PC-9 (cell line): Measurements from ENCODE around the gene LY6G6D. TPM values are rescaled to one million over a fixed set of nuclear protein-coding genes. Genes with fewer than 3 reads are reported as not detected.
A peak's percentile ranks its signal among the peaks of the same experiment; 100 is the strongest.

Source experiments
- BruUV-seq: library from RNA; stranded (reverse); fragments of 400-500 nt; replicated peaks from 2 replicates; lab custom pipeline; 2021; lab: Mats Ljungman, UMichigan
- CTCF ChIA-PET: fragments of 300-600 bp; sonication (Branson Sonifier 250); formaldehyde crosslinking; loops from one replicate; lab custom pipeline; 2022; ENCODE audit warnings: antibody characterized with exemption; lab: Charles Lee
- POLR2A ChIA-PET: fragments of 300-600 bp; sonication (Branson Sonifier 250); formaldehyde crosslinking; loops from one replicate; lab custom pipeline; 2022; ENCODE audit warnings: antibody characterized with exemption; ENCODE audit not compliant: unreplicated experiment; lab: Charles Lee
- DNase-seq, 2 experiments: peaks; one replicate each; pipeline versions ENCODE4 v3.0.0 to v3.0.0-alpha.2; 2015 to 2022; ENCODE audit warnings: mixed read lengths in 1 of 2
- H2AFZ ChIP-seq: fragments of 200-600 bp; sonication (generic); 2 replicates; pipeline ENCODE4 v1.8.1; 2017; ENCODE audit warnings: antibody characterized with exemption
- H3F3A ChIP-seq: fragments of 200-600 bp; sonication (generic); 2 replicates; pipeline ENCODE4 v1.8.1; 2017; ENCODE audit warnings: antibody characterized with exemption, mild to moderate bottlenecking, low read depth; ENCODE audit not compliant: insufficient read depth
- H3K27ac ChIP-seq: fragments of 200-600 bp; sonication (generic); 2 replicates; pipeline ENCODE4 v1.6.1; 2016; ENCODE audit warnings: mixed run types
- H3K27me3 ChIP-seq: fragments of 200-600 bp; sonication (generic); 2 replicates; pipeline ENCODE4 v1.6.1; 2016; ENCODE audit warnings: low read depth, mixed run types; ENCODE audit not compliant: insufficient read depth
- H3K36me3 ChIP-seq: fragments of 200-600 bp; sonication (generic); 2 replicates; pipeline ENCODE4 v1.6.1; 2016; ENCODE audit warnings: low read depth, mixed run types
- H3K4me1 ChIP-seq: fragments of 200-600 bp; sonication (generic); replicated peaks from 2 replicates; pipeline ENCODE4 v1.6.1; 2016; ENCODE audit warnings: mixed run types; ENCODE audit not compliant: insufficient read depth
- H3K4me2 ChIP-seq: fragments of 200-600 bp; sonication (generic); 2 replicates; pipeline ENCODE4 v1.6.1; 2017; ENCODE audit warnings: mixed run types
- H3K4me3 ChIP-seq: fragments of 200-600 bp; sonication (generic); 2 replicates; pipeline ENCODE4 v1.6.1; 2016; ENCODE audit warnings: mixed run types
- H3K79me2 ChIP-seq: fragments of 200-600 bp; sonication (generic); 2 replicates; pipeline ENCODE4 v1.6.1; 2017; ENCODE audit warnings: low read depth, mixed run types
- H3K9me2 ChIP-seq: fragments of 200-600 bp; sonication (generic); 2 replicates; pipeline ENCODE4 v1.8.1; 2017; ENCODE audit warnings: mild to moderate bottlenecking; ENCODE audit not compliant: insufficient read depth
- H3K9me3 ChIP-seq: fragments of 200-600 bp; sonication (generic); 2 replicates; pipeline ENCODE4 v1.8.1; 2016; ENCODE audit warnings: low read depth; ENCODE audit not compliant: insufficient read depth
- H4K20me1 ChIP-seq: fragments of 200-600 bp; sonication (generic); 2 replicates; pipeline ENCODE4 v1.8.1; 2017; ENCODE audit not compliant: insufficient read depth
- CTCF ChIP-seq: fragments of 200-600 bp; sonication (generic); conservative IDR thresholded peaks from 2 replicates; pipeline ENCODE4 v1.6.1; 2017; ENCODE audit warnings: mixed run types, antibody characterized with exemption, mild to moderate bottlenecking, moderate library complexity
- EZH2 ChIP-seq: fragments of 200-600 bp; sonication (generic); IDR thresholded peaks from 2 replicates; pipeline ENCODE4 v1.8.0; 2017; ENCODE audit warnings: antibody characterized with exemption, low read depth
- intact Hi-C: fragments of 100-400 bp; cut with micrococcal nuclease; formaldehyde crosslinking; loops from one replicate; pipeline ENCODE4 v1.10.0; 2022; ENCODE audit not compliant: unreplicated experiment
- total RNA-seq: library from RNA; stranded (reverse); gene quantifications from 2 replicates; pipeline ENCODE4 v1.2.3, GENCODE V29; 2021

The LY6G6D gene
- total RNA-seq, 1 experiment from 2014 or later: not detected

DNA sequence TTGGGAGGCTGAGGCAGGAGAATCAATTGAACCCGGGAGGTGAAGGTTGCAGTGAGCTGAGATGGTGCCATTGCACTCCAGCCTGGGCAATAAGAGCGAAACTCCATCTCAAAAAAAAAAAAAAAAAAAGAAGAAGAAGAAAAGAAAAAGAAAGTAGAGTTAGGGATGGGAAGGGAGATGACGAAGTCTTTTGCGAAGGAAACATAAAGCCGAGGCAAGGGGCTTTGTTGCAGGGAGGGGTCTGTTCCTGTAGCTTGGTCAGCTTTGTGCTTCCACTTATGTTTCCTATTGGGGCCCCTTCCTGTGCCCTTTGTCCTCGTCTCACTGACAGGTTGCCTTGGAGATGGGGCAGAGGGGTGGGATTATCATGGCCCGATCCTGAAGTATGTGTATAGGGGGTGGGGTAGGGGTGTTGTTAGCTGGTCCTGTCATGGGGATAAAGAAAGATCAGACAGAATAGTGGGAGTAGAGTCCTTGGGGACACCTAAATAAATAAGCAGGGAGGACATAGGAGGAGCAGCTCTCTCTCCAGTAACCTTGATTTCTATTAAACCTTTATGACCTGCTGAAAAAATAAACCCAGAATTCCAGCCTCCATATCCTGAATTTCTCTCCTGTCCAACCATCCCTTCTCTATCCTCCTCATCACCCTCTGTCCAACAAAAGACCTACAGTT lies 22.3 kb downstream of the LY6G6D start:
- H3K79me2 ChIP-seq: peaks cover 50% of the 10 kb centered on the region
- H3F3A ChIP-seq: peaks cover 54% of the 10 kb centered on the region

DNA sequence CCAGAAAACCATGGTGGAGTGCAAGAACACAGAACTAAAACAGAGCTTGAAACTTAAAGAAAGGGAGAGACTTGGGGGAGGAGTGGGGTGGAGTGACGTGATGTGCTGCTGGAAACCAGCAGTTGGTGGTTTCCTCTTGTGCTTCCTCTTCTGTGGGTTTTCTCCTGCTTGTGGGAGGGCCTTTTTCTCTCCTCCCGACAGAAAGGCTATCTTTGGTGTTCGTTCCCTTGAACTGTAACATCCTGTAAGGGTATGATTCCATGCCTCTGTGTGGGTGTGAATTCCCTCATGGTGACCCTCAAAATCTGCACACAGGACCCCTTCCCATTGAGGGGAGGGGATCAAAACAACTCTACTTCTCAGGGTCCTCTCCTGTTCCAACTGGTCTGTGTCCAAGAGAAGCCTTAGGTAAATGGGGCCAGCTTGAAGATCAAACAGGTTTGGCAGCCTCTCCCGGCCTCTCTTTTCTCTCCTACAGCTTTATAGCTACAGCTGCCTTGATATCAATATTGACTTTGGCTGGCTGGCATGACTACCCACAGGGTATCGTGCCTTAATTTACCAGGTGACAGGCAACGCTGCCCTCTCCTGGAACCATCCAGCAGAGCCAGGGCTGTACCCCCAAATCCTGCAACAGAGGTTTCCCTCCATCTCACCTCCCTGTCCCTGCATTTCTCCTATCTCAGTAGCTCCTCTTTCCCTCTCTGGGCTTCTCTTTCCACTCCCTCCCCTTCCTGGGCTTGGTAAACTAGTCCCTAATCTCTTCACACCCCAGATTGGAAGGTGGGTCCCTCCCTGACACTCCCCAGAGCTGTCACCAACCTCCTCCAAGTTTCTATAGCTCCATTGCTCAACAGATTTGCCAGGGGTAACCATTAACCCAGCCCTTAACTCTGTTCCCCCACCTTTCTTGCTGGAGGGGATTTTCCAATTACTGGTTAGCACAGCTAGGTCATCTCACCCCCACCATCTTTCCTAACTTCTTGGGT lies 23.1 kb downstream of the LY6G6D start:
- peaks cover 22% of the 10 kb centered on the region for H3K36me3 ChIP-seq
- H3K27ac ChIP-seq: peak overlapping the region; percentile 79
- peak overlapping the region; percentile 78 for H2AFZ ChIP-seq
- intact Hi-C loops: loop anchor here (1.0 to 10.0 kb wide), 5 partner anchors 9 to 241 kb away; partner anchors contain the start of genes ABHD16A, ATP6V1G2, DDAH2 and DDX39B
- CTCF ChIA-PET: interaction anchor here (0.5 to 3.2 kb wide), 7 partner anchors 10 to 55 kb away, joined by 3 to 12 read pairs (median 6); no protein-coding TSS in a partner anchor
- H3K9me2 ChIP-seq: no peaks in the 10 kb centered on the region
- H3K4me2 ChIP-seq: peak overlapping the region; percentile 83
- peaks cover 44% of the 10 kb centered on the region for H3K4me1 ChIP-seq
- H3K9me3 ChIP-seq: no peaks in the 10 kb centered on the region
- H3F3A ChIP-seq: peaks cover 46% of the 10 kb centered on the region
- H4K20me1 ChIP-seq: peaks cover 11% of the 10 kb centered on the region; the same call in 1 of the 2 replicates
- POLR2A ChIA-PET: interaction anchor here (0.5 to 1.3 kb wide), 13 partner anchors 9 to 1559 kb away, joined by 3 to 11 read pairs (median 4); partner anchors contain the start of genes ABHD16A and LSM2
- H3K27me3 ChIP-seq: no peaks in the 10 kb centered on the region
- TF ChIP-seq CTCF (0 out of 2 replicates have a peak, but pooled peaks have one; percentile 22), EZH2 (no peak)
- H3K79me2 ChIP-seq: peaks cover 44% of the 10 kb centered on the region
- H3K4me3 ChIP-seq: peak overlapping the region; percentile 44; the same call in 1 of the 2 replicates
- BruUV-seq: TSS peak; percentile 12
- peak; percentile 65 to 78 for DNase-seq

More for the DNA sequence above, 22.3 kb downstream of the LY6G6D start:
- H3K36me3 ChIP-seq: peaks cover 27% of the 10 kb centered on the region
- peak overlapping the region; percentile 79 for H3K27ac ChIP-seq
- H3K4me2 ChIP-seq: peak overlapping the region; percentile 83
- CTCF ChIA-PET: interaction anchor here (0.6 to 3.2 kb wide), 4 partner anchors 32 to 55 kb away, joined by 3 to 10 read pairs (median 6); no protein-coding TSS in a partner anchor
- TF ChIP-seq CTCF (no peak), EZH2 (no peak)
- H3K9me3 ChIP-seq: no peaks in the 10 kb centered on the region
- intact Hi-C loops: loop anchor here (5.0 to 10.0 kb wide), 2 partner anchors 193 to 240 kb away; partner anchors contain the start of genes ATP6V1G2, DDX39B, MICB and NFKBIL1
- BruUV-seq: no TSS peak
- peak overlapping the region; percentile 78 for H2AFZ ChIP-seq
- H3K27me3 ChIP-seq: no peaks in the 10 kb centered on the region
- no peak for DNase-seq
- H3K4me1 ChIP-seq: peaks cover 44% of the 10 kb centered on the region
- peak overlapping the region; percentile 44; the same call in 1 of the 2 replicates for H3K4me3 ChIP-seq
- no peaks in the 10 kb centered on the region for H3K9me2 ChIP-seq
- peaks cover 18% of the 10 kb centered on the region; the same call in 1 of the 2 replicates for H4K20me1 ChIP-seq
- POLR2A ChIA-PET: interaction anchor here (0.5 to 1.3 kb wide), 11 partner anchors 10 to 1560 kb away, joined by 3 to 7 read pairs (median 3); partner anchors contain the start of genes ABHD16A, HSPA1B and LSM2
